ENCODE data around the gene SLC17A7.

SLC17A7 gene

DNA sequence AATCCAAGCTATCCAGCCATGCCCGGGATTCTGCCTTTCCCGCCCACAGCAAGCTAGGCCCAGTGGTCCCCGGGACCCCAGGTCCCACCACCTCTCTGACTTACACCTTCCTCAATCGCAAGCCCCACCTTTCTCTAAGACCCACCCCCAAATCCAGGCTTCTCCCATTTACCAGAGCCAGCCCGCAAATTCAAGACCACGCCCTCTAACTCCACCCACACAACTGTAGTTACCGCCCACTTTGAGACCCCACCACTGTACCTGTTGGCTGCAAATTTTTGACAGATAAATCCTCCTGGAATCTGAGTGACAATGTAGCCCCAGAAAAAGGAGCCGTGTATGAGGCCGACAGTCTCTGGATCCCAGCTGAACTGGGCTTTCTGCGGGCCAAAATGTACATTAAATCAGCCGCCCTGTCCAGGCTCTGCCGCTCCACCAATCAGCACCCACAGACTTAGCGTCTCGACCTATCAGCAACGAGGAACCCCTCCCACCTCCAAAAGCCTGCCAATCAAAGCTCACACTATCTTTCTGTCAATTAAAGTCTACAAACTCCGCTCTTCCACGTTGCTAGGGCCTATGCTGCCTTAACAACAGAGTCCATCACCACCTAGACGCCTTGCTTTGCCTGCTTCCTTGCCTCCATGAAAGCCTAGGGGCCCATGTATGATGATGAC, 6.3 kb downstream of the SLC17A7 start:
- TF ChIP-seq, protein P1, sequence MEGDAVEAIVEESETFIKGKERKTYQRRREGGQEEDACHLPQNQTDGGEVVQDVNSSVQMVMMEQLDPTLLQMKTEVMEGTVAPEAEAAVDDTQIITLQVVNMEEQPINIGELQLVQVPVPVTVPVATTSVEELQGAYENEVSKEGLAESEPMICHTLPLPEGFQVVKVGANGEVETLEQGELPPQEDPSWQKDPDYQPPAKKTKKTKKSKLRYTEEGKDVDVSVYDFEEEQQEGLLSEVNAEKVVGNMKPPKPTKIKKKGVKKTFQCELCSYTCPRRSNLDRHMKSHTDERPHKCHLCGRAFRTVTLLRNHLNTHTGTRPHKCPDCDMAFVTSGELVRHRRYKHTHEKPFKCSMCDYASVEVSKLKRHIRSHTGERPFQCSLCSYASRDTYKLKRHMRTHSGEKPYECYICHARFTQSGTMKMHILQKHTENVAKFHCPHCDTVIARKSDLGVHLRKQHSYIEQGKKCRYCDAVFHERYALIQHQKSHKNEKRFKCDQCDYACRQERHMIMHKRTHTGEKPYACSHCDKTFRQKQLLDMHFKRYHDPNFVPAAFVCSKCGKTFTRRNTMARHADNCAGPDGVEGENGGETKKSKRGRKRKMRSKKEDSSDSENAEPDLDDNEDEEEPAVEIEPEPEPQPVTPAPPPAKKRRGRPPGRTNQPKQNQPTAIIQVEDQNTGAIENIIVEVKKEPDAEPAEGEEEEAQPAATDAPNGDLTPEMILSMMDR (IDR thresholded peaks at IDR 0.05; ENCODE audit: low read depth, low read length, missing control alignments): no peak
- Histone ChIP-seq H3K27ac (no peak overlapping the region), H3K27me3 (replicated peaks) (peaks cover 79% of the 10 kb centered on the region), H3K36me3 (replicated peaks) (no peaks in the 10 kb centered on the region), H3K4me3 (ENCODE audit: low read depth, low read length) (no peak overlapping the region)
- in situ Hi-C loops (cut with HindIII; ENCODE audit: low pct_ligation_motif_present, low sequenced_read_pairs): no loop called here
- no peak for DNase-seq

DNA sequence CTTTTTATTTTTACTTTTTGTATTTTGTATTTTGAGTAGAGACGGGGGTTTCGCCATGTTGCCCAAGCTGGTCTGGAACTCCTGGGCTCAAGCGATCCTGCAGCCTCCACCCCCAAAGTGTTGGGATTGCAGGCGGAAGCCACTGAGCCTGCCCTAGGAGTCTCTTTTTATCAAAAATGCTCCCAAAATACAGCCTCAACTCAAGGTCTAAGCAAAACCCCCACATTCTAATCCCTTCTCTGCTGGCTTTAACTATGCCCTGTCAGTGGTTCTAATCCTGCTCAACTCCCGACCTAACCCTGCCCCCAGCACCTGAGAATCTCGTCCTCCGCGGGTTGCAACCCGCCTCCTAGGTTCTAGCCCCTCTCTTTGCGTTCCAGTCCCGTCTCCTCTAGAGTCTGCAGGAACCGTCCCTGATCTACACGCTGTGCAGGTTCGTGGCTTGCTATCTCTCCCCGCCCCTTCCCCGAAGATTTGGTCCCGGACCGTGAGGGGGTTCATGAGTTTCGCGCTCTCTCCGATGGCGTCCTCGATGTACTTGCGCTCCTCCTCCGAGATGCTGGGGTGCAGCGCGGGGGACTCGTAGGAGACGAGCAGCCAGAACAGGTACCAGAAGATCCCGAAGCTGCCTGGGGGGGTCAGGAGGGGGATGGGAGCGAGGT, 8.0 kb downstream of the SLC17A7 start:
- in situ Hi-C loops (cut with HindIII; ENCODE audit: low pct_ligation_motif_present, low sequenced_read_pairs): no loop called here
- H3K27me3 ChIP-seq (replicated peaks): peaks cover 78% of the 10 kb centered on the region
- no peak overlapping the region for H3K4me3 ChIP-seq (ENCODE audit: low read depth, low read length)
- TF ChIP-seq, protein P1 (IDR thresholded peaks at IDR 0.05; ENCODE audit: low read depth, low read length, missing control alignments): no peak
- H3K36me3 ChIP-seq (replicated peaks): no peaks in the 10 kb centered on the region
- H3K27ac ChIP-seq: no peak overlapping the region
- DNase-seq: no peak

- no peaks in the 10 kb centered on the region for H3K36me3 ChIP-seq (replicated peaks)
- in situ Hi-C loops (cut with HindIII; ENCODE audit: low pct_ligation_motif_present, low sequenced_read_pairs): no loop called here
- TF ChIP-seq, protein P1 (IDR thresholded peaks at IDR 0.05; ENCODE audit: low read depth, low read length, missing control alignments): no peak
- no peak overlapping the region for H3K4me3 ChIP-seq (ENCODE audit: low read depth, low read length)
- no peak for DNase-seq
- peaks cover 80% of the 10 kb centered on the region for H3K27me3 ChIP-seq (replicated peaks)
- no peak overlapping the region for H3K27ac ChIP-seq
These were observed 8.9 kb downstream of the SLC17A7 start for GRCh38 chr19:49432141-49433073.

GRCh38 chr19:49431330-49431749, 10.0 kb downstream of the SLC17A7 start:
- in situ Hi-C loops (cut with HindIII; ENCODE audit: low pct_ligation_motif_present, low sequenced_read_pairs): no loop called here

DNA sequence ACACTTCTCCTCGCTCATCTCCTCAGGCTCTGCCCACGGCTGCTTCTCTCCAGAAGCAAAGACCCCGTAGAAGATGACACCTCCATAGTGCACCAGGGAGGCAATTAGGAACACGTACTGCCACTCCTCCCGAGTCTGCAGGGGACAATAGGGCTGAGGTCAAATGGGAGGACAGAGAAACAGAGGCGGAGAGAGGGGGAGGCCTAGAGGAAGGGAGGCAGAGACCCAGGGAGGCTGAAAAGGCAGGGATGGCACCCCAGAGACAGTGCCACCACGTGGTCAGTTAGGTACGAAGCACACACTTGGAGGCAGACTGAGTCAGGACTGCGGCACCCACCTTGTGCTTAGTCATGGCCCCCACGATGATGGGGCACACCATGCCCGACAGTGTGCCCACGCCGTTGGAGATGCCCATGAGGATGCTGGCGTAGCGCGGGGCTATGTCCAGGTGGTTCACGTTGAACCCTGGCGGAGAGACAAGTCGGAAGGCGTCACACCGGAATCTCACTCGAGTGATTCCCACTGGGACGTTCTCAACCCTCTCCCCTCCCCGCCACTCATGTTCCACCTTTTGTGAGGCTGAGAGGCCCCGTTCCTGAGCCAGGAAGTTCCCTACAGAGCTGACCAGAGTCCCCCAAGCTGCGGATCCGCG, 10.5 kb downstream of the SLC17A7 start:
- in situ Hi-C loops (cut with HindIII; ENCODE audit: low pct_ligation_motif_present, low sequenced_read_pairs): no loop called here
- TF ChIP-seq, protein P1 (IDR thresholded peaks at IDR 0.05; ENCODE audit: low read depth, low read length, missing control alignments): peak; percentile 50
- Histone ChIP-seq H3K27me3 (replicated peaks) (peaks cover 81% of the 10 kb centered on the region), H3K36me3 (replicated peaks) (no peaks in the 10 kb centered on the region), H3K4me3 (ENCODE audit: low read depth, low read length) (no peak overlapping the region), H3K27ac (no peak overlapping the region)
- no peak for DNase-seq

More at GRCh38 chr19:49431330-49431749, 10.0 kb downstream of the SLC17A7 start:
- no peaks in the 10 kb centered on the region for H3K36me3 ChIP-seq (replicated peaks)
- no peak overlapping the region for H3K27ac ChIP-seq
- TF ChIP-seq, protein P1 (IDR thresholded peaks at IDR 0.05; ENCODE audit: low read depth, low read length, missing control alignments): no peak
- no peak for DNase-seq
- H3K27me3 ChIP-seq (replicated peaks): peaks cover 81% of the 10 kb centered on the region
- H3K4me3 ChIP-seq (ENCODE audit: low read depth, low read length): no peak overlapping the region

Measured in brain microvascular endothelial cell (primary cell).